Stimulated activated naive CD8-positive, alpha-beta T cell treated with anti-CD3 and anti-CD28 coated beads, Interleukin-15, Interleukin-2, amounts not matched to agents 100 ng/mL and 50 ng/mL, for 24 hours (primary cell): Measurements from ENCODE around the gene PDCD11.

ENCODE experiments used
- H3K27ac Mint-ChIP-seq: one replicate; pipeline ENCODE4 v1.8.0; 2021; ENCODE audit warnings: mild to moderate bottlenecking, mixed read lengths
- H3K27me3 Mint-ChIP-seq: one replicate; pipeline ENCODE4 v1.8.0; 2021; ENCODE audit warnings: mixed read lengths
- H3K36me3 Mint-ChIP-seq: one replicate; pipeline ENCODE4 v1.8.0; 2021; ENCODE audit warnings: low read depth, mixed read lengths
- H3K4me1 Mint-ChIP-seq: one replicate; pipeline ENCODE4 v1.8.0; 2021; ENCODE audit warnings: low read depth, mixed read lengths
- H3K4me3 Mint-ChIP-seq: one replicate; pipeline ENCODE4 v1.8.0; 2021; ENCODE audit warnings: mild to moderate bottlenecking, mixed read lengths
- H3K9me3 Mint-ChIP-seq: one replicate; pipeline ENCODE4 v1.8.0; 2021; ENCODE audit warnings: mixed read lengths

PDCD11 gene

DNA sequence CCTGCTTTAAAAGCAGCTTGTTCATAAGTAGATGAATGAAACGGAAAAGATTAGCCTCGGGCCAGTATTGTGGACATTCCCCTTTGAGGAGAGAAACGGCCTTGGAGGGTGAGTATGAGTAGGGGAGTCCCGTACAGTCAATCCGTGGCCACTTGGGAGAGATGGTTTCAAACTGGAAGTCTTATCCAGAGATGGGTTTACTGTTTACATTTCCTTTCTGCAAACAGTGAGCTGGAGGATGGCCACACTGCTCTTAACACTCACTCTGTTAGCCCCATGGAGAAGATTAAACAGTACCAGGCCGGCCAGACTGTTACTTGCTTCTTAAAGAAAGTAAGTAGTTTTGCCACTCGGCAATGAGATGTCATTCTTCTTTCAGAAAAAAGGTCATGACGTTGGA lies 35.5 kb downstream of the PDCD11 start:
- Mint-ChIP-seq H3K27ac (no peak overlapping the region), H3K36me3 (peaks cover 81% of the 10 kb centered on the region), H3K4me3 (no peak overlapping the region), H3K4me1 (peaks cover 30% of the 10 kb centered on the region), H3K9me3 (no peaks in the 10 kb centered on the region), H3K27me3 (no peaks in the 10 kb centered on the region)

- Mint-ChIP-seq H3K4me1 (peaks cover 10% of the 10 kb centered on the region), H3K27ac (no peak overlapping the region), H3K4me3 (no peak overlapping the region), H3K9me3 (no peaks in the 10 kb centered on the region), H3K36me3 (peaks cover 78% of the 10 kb centered on the region), H3K27me3 (no peaks in the 10 kb centered on the region)
These were observed 37.4 kb downstream of the PDCD11 start for GRCh38 chr10:103433858-103434257.

DNA sequence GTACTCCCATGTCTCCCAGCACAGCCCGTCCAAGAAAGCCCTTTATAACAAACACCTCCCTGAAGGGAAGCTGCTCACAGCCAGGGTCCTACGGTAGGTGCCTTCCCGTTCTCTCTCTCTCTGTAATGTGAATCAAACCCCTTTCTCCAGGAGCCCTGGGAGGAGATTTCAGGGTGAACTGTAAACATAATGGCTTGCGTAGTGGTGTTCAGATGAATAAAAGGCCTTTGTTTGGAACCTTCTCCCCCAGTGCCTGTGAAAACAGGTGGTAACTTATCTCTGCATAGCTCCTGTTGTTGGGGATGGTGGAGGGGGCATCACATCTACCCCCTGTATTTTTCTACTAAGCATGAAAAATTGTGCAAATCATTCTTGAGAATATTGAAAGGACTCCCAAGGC lies 43.4 kb downstream of the PDCD11 start:
- H3K27me3 Mint-ChIP-seq = no peaks in the 10 kb centered on the region
- no peaks in the 10 kb centered on the region for H3K9me3 Mint-ChIP-seq
- H3K4me3 Mint-ChIP-seq = no peak overlapping the region
- peaks cover 78% of the 10 kb centered on the region for H3K36me3 Mint-ChIP-seq
- H3K27ac Mint-ChIP-seq = no peak overlapping the region
- H3K4me1 Mint-ChIP-seq = no peaks in the 10 kb centered on the region

DNA sequence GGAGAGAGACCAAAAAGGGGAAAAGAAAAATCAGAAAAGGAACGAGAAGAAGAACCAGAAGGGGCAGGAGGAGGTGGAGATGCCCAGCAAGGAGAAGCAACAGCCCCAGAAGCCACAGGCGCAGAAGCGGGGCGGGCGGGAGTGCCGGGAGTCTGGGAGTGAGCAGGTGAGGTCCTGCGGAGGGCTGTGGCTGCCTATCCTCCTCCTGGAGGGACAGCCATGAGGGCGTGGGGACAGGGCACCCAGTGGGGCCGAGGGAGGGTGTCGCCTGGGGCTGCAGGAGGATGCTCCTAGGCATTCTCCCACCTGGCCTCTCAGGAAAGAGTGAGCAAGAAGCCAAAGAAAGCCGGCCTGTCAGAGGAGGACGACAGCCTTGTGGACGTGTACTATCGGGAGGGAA lies 44.0 kb downstream of the PDCD11 start:
- Mint-ChIP-seq H3K27me3 (no peaks in the 10 kb centered on the region), H3K27ac (no peak overlapping the region), H3K4me1 (no peaks in the 10 kb centered on the region), H3K36me3 (peaks cover 80% of the 10 kb centered on the region), H3K4me3 (no peak overlapping the region), H3K9me3 (no peaks in the 10 kb centered on the region)

GRCh38 chr10:103441206-103441605 lies 44.8 kb downstream of the PDCD11 start:
- H3K9me3 Mint-ChIP-seq = no peaks in the 10 kb centered on the region
- peaks cover 81% of the 10 kb centered on the region for H3K36me3 Mint-ChIP-seq
- no peak overlapping the region for H3K27ac Mint-ChIP-seq
- no peaks in the 10 kb centered on the region for H3K4me1 Mint-ChIP-seq
- no peak overlapping the region for H3K4me3 Mint-ChIP-seq
- no peaks in the 10 kb centered on the region for H3K27me3 Mint-ChIP-seq

GRCh38 chr10:103441611-103442010 lies 45.2 kb downstream of the PDCD11 start:
- no peaks in the 10 kb centered on the region for H3K9me3 Mint-ChIP-seq
- H3K36me3 Mint-ChIP-seq = peaks cover 80% of the 10 kb centered on the region
- H3K27me3 Mint-ChIP-seq = no peaks in the 10 kb centered on the region
- H3K4me1 Mint-ChIP-seq = no peaks in the 10 kb centered on the region
- no peak overlapping the region for H3K27ac Mint-ChIP-seq
- H3K4me3 Mint-ChIP-seq = no peak overlapping the region

- Mint-ChIP-seq H3K4me1 (no peaks in the 10 kb centered on the region), H3K9me3 (no peaks in the 10 kb centered on the region), H3K27me3 (no peaks in the 10 kb centered on the region), H3K27ac (no peak overlapping the region), H3K4me3 (no peak overlapping the region), H3K36me3 (peaks cover 79% of the 10 kb centered on the region)
These were observed 45.6 kb downstream of the PDCD11 start for GRCh38 chr10:103442031-103442461.

DNA sequence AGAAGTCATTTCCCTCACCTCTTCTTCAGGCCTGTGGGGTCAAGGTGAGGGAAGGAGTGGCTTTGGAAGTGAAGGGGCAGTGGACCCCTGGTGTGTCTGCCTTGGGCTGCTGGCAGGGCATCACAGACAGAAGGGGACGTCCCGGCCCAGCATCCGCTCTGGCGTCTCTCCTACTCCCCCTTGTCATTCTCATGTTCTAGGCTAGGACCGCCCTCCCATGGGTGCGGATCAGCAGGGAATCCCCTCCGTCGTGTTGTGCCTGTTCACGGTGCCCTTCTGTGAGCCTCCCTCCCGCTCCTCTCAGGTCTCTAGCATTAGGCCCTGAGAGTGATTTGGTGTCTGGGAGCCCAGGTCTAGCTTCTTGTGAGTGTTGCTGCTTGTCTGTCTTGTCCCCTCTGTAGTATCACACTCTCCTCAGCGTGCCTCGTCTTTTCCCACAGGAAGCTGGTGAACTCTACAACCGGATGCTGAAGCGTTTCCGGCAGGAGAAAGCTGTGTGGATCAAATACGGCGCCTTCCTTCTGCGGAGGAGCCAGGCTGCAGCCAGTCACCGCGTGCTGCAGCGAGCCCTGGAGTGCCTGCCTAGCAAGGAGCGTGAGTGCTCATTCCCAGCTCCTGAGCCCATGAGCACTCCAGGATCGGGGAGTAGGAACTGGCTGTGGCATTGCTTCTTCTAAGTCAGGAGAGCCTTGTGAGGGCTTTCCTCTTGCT lies 47.2 kb downstream of the PDCD11 start:
- no peaks in the 10 kb centered on the region for H3K9me3 Mint-ChIP-seq
- peaks cover 77% of the 10 kb centered on the region for H3K36me3 Mint-ChIP-seq
- H3K27ac Mint-ChIP-seq = no peak overlapping the region
- peaks cover 2% of the 10 kb centered on the region for H3K4me1 Mint-ChIP-seq
- no peak overlapping the region for H3K4me3 Mint-ChIP-seq
- no peaks in the 10 kb centered on the region for H3K27me3 Mint-ChIP-seq

DNA sequence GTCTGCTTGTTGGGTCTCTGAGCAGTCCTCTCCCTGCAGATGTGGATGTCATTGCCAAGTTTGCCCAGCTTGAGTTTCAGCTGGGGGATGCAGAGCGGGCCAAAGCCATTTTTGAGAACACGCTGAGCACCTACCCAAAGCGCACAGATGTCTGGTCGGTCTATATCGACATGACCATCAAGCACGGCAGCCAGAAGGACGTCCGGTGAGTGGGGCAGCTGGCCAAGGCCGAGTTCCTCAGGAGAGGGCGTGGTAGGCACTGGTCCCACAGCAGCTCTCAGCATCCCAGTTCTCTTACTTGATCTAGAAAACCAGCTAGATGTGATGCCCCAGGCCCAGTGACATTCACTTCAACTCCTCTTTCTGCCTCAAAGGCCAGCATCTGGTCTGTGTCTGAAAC lies 48.1 kb downstream of the PDCD11 start:
- Mint-ChIP-seq H3K9me3 (no peaks in the 10 kb centered on the region), H3K27me3 (no peaks in the 10 kb centered on the region), H3K4me1 (peaks cover 10% of the 10 kb centered on the region), H3K27ac (no peak overlapping the region), H3K4me3 (no peak overlapping the region), H3K36me3 (peaks cover 80% of the 10 kb centered on the region)

DNA sequence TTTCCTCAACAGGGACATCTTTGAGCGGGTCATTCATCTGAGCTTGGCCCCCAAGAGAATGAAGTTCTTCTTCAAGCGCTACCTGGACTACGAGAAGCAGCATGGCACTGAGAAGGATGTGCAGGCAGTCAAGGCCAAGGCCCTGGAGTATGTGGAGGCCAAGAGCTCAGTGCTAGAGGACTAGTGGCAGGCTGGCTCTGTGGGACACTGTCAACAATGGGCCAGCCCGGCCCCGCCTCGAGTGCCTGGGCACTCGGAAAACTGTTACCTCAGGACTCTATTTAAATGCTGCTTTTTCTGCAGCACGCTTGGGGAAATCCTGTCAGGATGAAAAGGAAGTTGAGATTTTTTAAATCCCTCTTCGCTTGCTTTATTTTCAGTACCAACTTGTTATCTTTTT lies 48.9 kb downstream of the PDCD11 start:
- Mint-ChIP-seq H3K27ac (no peak overlapping the region), H3K9me3 (no peaks in the 10 kb centered on the region), H3K4me1 (peaks cover 15% of the 10 kb centered on the region), H3K36me3 (peaks cover 73% of the 10 kb centered on the region), H3K4me3 (no peak overlapping the region), H3K27me3 (no peaks in the 10 kb centered on the region)

GRCh38 chr10:103445767-103446567 lies 49.5 kb downstream of the PDCD11 start:
- Mint-ChIP-seq H3K27me3 (no peaks in the 10 kb centered on the region), H3K27ac (peak overlapping the region; percentile 22), H3K36me3 (peaks cover 68% of the 10 kb centered on the region), H3K9me3 (no peaks in the 10 kb centered on the region), H3K4me1 (peaks cover 21% of the 10 kb centered on the region), H3K4me3 (no peak overlapping the region)

- Mint-ChIP-seq H3K4me1 (peaks cover 27% of the 10 kb centered on the region), H3K27me3 (no peaks in the 10 kb centered on the region), H3K27ac (no peak overlapping the region), H3K4me3 (no peak overlapping the region), H3K36me3 (peaks cover 63% of the 10 kb centered on the region), H3K9me3 (no peaks in the 10 kb centered on the region)
These were observed 50.8 kb downstream of the PDCD11 start for GRCh38 chr10:103447187-103447586.

- Mint-ChIP-seq H3K4me1 (peaks cover 36% of the 10 kb centered on the region), H3K36me3 (peaks cover 52% of the 10 kb centered on the region), H3K27ac (peak overlapping the region; percentile 53), H3K4me3 (no peak overlapping the region), H3K27me3 (no peaks in the 10 kb centered on the region), H3K9me3 (no peaks in the 10 kb centered on the region)
These were observed 52.3 kb downstream of the PDCD11 start for GRCh38 chr10:103448746-103449145.

GRCh38 chr10:103449208-103450144 lies 53.0 kb downstream of the PDCD11 start:
- H3K9me3 Mint-ChIP-seq = no peaks in the 10 kb centered on the region
- H3K4me1 Mint-ChIP-seq = peaks cover 36% of the 10 kb centered on the region
- H3K4me3 Mint-ChIP-seq = no peak overlapping the region
- no peaks in the 10 kb centered on the region for H3K27me3 Mint-ChIP-seq
- peak overlapping the region; percentile 42 for H3K27ac Mint-ChIP-seq
- peaks cover 45% of the 10 kb centered on the region for H3K36me3 Mint-ChIP-seq
